Esophagus (tissue), 2 donors: ENCODE measurements around the gene NTNG1. TPM values are rescaled to one million over a fixed set of nuclear protein-coding genes. Genes with fewer than 3 reads are reported as not detected.

ENCODE experiments used
- H3K27ac ChIP-seq, 2 donors: one replicate each; pipeline ENCODE4 v1.5.1; 2013; ENCODE audit warnings: low read depth in 2 of 2, mild to moderate bottlenecking in 2 of 2, inconsistent platforms in 1 of 2, low read length in 1 of 2, moderate library complexity in 1 of 2
- H3K27me3 ChIP-seq, 2 donors: one replicate each; pipeline ENCODE4 v1.6.1; 2013; ENCODE audit warnings: low read length in 2 of 2, control low read depth in 1 of 2, mild to moderate bottlenecking in 1 of 2; ENCODE audit not compliant: insufficient read depth in 2 of 2, control insufficient read depth in 1 of 2
- H3K36me3 ChIP-seq, 2 donors: one replicate each; pipeline ENCODE4 v1.6.1; 2013; ENCODE audit warnings: low read length in 1 of 2; ENCODE audit not compliant: control insufficient read depth in 2 of 2, insufficient read depth in 2 of 2
- H3K4me1 ChIP-seq, 2 donors: one replicate each; pipeline ENCODE4 v1.6.1; 2013; ENCODE audit warnings: low read length in 1 of 2; ENCODE audit not compliant: control insufficient read depth in 2 of 2, insufficient read depth in 2 of 2
- H3K4me3 ChIP-seq, 2 donors: one replicate each; pipeline ENCODE4 v1.5.1; 2013; ENCODE audit warnings: low read length in 2 of 2, mild to moderate bottlenecking in 2 of 2, low read depth in 1 of 2, moderate library complexity in 1 of 2
- H3K9me3 ChIP-seq, 2 donors: one replicate each; pipeline ENCODE4 v1.6.1; 2013; ENCODE audit warnings: mild to moderate bottlenecking in 2 of 2, low read depth in 1 of 2, low read length in 1 of 2, moderate library complexity in 1 of 2; ENCODE audit not compliant: control insufficient read depth in 2 of 2, insufficient read depth in 1 of 2
- WGBS, 2 donors: extraction: QIAGEN DNeasy Blood & Tissue Kit; methylation state at CpG; one replicate each; pipeline ENCODE4 v1.1.7; 2013; 5-methylcytosine and 5-hydroxymethylcytosine counted together
- polyA plus RNA-seq, 2 donors: library from polyadenylated mRNA; stranded (reverse); fragments of 200-250 nt; gene quantifications; one replicate each; pipeline ENCODE4 v1.2.3, GENCODE V29; 2013
- donor health status: healthy with polysubstance abuse.
- donor health status: Bipolar disorder and iron deficiency.

NTNG1 gene
- polyA plus RNA-seq, 2 donors, result 0.05 TPM; not detected in 1

DNA sequence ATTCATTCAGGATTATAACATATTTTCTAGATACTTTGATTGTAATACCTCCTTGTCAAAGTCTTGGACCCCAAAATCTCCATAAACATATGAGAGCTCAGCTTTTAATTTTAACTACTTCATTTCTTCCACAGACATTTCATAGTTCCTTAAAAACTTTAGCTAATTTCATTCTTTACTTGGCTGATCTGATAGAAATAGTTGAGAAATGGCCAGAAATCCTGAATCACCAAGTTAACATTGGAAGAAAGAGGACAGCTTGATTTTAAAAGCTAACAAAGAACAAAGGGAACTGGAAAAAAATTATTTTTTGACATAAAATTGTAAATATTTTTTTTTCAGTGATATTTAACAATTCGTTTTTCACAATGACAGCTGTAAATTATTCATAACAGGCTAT is 216.5 kb downstream of the NTNG1 start:
- H3K27ac ChIP-seq, result no peak overlapping the region
- no peaks in the 10 kb centered on the region for H3K27me3 ChIP-seq
- no peaks in the 10 kb centered on the region for H3K4me1 ChIP-seq
- H3K9me3 ChIP-seq, result no peaks in the 10 kb centered on the region
- no peak overlapping the region for H3K4me3 ChIP-seq
- no peaks in the 10 kb centered on the region for H3K36me3 ChIP-seq
- 23 to 32% methylated on average over 1 of the region's 1 CpG for WGBS, 2 donors

DNA sequence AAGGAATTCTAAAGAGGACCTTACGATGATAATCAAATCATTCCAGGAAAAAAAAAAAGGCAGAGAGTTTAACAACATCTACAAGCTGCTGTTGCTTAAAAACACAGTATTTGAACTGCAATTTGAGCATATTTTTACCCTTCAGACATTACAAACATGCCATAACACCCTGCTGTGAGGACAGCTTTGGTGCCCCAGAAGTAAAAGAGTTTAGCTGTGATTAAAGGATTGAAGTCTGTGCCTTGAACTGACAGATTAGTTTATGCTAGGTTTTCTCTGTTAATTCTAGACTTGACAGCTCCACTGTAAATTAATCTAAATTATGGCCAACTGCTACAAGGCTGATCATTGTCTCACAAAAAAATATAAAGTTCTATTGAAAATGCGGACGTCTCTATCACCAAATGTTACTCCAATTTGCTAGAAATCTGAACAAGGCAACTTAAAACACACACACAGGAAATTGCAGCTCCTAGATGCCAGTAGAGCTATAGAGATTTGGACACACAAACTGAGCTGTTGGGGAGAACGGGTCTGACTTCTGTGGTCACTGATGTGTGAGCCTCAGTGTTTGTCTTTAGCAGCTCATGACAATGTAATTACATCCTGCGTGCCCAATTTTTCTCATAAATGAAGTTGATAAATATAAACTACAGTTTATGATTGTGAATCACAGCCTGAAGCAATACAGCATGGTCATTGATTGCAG is 217.9 kb downstream of the NTNG1 start:
- 49 to 58% methylated on average over 5 of the region's 5 CpGs for WGBS, 2 donors
- no peaks in the 10 kb centered on the region for H3K27me3 ChIP-seq
- H3K27ac ChIP-seq, result no peak overlapping the region
- H3K4me3 ChIP-seq, result no peak overlapping the region
- H3K36me3 ChIP-seq, result no peaks in the 10 kb centered on the region
- H3K4me1 ChIP-seq, result no peaks in the 10 kb centered on the region
- H3K9me3 ChIP-seq, result no peaks in the 10 kb centered on the region

DNA sequence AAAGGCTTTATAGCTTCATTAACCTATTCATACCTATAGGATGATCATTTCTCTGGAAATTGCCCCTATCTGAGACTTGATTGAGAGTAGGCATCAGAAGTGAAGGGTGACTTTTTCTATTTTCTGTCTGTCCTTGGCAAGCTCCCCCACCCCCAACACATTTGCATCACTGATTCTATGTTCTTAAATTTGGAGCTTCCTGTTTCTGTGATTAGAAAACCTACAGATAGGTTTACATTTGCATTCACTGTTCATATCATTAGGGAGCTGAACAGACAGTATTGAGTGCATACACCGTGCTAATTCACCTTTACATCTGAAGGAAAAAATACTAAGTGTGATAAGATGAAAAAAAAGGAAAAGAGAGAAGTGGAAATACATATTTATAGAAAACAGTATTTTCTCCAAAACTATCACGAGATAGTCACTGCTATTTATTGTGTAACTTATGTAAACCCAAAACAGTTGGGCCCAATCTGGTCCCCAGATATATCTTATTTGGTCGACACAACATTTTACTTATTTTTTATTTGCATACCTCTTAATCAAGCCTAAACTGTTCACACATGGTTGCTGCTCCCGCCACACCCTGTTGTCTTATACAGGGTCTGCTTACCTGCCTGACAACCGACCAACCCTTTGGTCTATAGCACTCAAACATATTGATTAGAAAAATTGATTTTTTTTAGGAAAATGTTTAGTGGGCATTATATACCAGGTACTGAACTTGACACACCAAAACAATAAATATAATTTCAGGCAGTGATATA is 218.8 kb downstream of the NTNG1 start:
- H3K27me3 ChIP-seq, result no peaks in the 10 kb centered on the region
- H3K27ac ChIP-seq, result no peak overlapping the region
- no peak overlapping the region for H3K4me3 ChIP-seq
- no peaks in the 10 kb centered on the region for H3K9me3 ChIP-seq
- H3K36me3 ChIP-seq, result no peaks in the 10 kb centered on the region
- 63 to 76% methylated on average over 5 of the region's 5 CpGs for WGBS, 2 donors
- no peaks in the 10 kb centered on the region for H3K4me1 ChIP-seq

DNA sequence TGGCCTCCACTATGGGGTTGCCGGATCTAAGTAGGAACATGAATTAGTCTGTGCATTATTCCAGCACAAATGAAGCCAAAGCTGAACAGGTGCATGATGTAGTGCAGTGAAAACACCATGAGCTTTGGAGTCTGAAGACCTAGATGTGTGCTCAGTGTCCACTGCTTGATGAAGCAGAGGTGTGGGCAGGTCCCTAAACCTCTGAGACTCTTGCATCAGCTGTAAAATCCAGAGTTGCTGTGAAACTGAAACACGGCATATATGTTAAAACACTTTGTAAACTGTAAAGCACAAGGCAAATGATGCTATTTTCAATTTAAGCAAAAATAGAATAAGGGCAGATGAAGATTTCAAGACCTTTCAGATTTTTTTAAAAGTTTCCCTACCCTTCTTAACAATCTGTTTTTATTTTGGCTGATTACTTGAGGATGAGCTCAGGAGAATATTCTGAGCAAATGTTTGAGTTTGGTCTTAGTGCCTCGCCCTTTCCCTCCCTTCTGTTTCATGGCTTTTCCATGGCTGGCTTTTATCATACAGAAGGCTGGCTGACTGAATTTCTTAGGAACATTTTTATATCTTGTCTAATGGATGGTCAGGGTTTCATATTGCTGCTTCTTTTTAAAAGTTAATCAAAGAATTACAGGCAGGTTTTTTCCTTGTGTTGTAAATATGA is 221.8 kb downstream of the NTNG1 start:
- Histone ChIP-seq H3K27ac (no peak overlapping the region), H3K4me1 (no peaks in the 10 kb centered on the region), H3K9me3 (no peaks in the 10 kb centered on the region), H3K27me3 (no peaks in the 10 kb centered on the region), H3K36me3 (no peaks in the 10 kb centered on the region), H3K4me3 (no peak overlapping the region)
- WGBS, 2 donors, result 76 to 87% methylated on average over 3 of the region's 3 CpGs

DNA sequence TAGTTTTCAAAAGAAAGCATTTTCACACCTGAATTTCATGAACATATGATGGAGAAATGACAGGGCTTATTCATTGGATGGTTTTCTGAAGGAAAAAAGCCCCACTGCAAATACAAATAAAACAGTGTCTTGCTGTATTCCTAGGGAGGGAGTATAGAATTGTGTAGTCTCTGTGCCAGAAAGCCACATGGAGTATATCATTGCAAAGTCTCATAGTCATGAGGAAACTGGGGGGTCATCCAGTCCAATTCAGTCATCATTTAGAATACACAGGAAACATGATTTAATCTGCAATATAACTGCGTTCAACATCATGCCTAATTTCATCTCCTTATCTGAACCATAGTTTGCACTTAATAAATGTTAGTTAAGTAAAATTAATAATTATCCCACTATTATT is 222.3 kb downstream of the NTNG1 start:
- Histone ChIP-seq H3K36me3 (no peaks in the 10 kb centered on the region), H3K4me3 (no peak overlapping the region), H3K4me1 (no peaks in the 10 kb centered on the region), H3K27ac (no peak overlapping the region), H3K27me3 (no peaks in the 10 kb centered on the region), H3K9me3 (no peaks in the 10 kb centered on the region)
- 48 to 68% methylated on average over 1 of the region's 1 CpG for WGBS, 2 donors

DNA sequence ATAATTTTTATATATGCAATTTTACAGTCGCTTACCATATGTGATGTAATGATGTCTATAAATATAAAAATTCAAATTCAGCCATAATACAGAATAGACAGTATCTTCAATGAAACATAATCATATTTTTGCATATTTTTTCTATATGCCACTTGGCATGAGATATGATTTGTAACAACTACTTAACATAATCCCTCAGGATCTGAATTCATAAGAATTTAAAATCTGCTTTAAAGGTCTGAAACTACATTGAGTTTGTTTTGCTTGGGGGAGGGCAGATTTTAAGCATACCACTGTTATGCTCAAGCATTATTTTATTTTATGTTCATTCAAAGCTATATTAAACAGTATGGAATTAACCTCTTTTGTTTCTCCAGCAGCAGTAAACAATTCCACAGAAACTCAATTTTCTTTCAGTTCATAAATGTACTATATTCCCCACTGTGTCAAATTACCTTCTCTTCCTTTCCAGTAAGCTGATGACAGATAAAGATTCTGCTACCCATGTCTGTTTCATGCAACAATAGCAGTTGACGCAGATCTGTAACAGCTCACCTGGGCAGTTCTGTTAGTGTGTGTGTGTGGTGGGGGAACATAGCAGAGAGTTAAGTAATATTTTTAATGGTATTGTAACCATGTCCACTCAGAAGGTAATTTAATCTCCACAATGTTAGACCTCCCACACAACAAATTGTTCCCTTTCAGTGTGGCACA is 224.8 kb downstream of the NTNG1 start:
- 90 to 92% methylated on average over 2 of the region's 2 CpGs for WGBS, 2 donors

DNA sequence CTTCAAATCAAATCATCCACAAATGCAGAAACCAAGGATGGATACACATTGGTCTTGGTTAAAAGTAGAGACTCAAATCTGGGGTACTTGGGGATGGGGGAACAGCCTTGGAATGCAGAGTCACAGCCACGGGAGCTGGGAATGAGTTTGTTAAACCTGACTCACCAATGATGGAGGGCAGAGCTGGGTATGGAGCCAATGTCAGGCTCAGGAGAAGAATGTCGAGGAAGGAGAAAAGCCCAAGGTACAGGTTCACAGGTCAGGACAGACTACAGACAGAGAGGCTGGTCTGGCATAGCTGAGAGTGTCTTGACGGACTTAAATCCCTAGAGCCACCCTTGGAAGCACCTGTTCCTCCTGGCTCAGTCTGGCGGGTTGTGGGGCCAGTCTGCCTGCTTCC is 237.6 kb downstream of the NTNG1 start:
- Histone ChIP-seq H3K27ac (no peak overlapping the region), H3K4me1 (no peaks in the 10 kb centered on the region), H3K27me3 (no peaks in the 10 kb centered on the region), H3K9me3 (no peaks in the 10 kb centered on the region), H3K4me3 (no peak overlapping the region), H3K36me3 (no peaks in the 10 kb centered on the region)
- WGBS, 2 donors, result 62 to 67% methylated on average over 4 of the region's 4 CpGs

More for the DNA sequence above, 224.8 kb downstream of the NTNG1 start:
- Histone ChIP-seq H3K4me3 (no peak overlapping the region), H3K27ac (no peak overlapping the region), H3K36me3 (no peaks in the 10 kb centered on the region), H3K4me1 (no peaks in the 10 kb centered on the region), H3K27me3 (no peaks in the 10 kb centered on the region), H3K9me3 (no peaks in the 10 kb centered on the region)

DNA sequence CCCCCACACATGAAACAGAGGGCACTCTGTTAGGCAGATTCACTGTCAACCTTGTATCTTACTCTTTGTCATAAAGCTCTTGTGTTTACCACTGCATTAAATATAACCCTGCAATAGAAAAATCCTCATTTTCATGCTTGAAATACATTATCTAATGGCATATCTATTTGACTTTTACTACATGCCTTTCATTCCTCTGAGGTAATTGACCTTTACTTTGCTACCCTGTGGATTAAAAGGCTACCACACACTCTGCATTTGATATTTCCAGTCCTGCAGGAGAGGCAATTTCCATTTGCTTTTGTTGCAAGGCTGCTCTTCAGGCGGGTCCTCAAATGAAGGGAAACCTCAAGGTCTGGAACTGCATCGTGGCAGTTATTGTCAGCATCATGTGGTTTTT is 238.0 kb downstream of the NTNG1 start:
- Histone ChIP-seq H3K36me3 (no peaks in the 10 kb centered on the region), H3K9me3 (no peaks in the 10 kb centered on the region), H3K4me3 (no peak overlapping the region), H3K4me1 (no peaks in the 10 kb centered on the region), H3K27ac (no peak overlapping the region), H3K27me3 (no peaks in the 10 kb centered on the region)
- 61 to 70% methylated on average over 2 of the region's 2 CpGs for WGBS, 2 donors

DNA sequence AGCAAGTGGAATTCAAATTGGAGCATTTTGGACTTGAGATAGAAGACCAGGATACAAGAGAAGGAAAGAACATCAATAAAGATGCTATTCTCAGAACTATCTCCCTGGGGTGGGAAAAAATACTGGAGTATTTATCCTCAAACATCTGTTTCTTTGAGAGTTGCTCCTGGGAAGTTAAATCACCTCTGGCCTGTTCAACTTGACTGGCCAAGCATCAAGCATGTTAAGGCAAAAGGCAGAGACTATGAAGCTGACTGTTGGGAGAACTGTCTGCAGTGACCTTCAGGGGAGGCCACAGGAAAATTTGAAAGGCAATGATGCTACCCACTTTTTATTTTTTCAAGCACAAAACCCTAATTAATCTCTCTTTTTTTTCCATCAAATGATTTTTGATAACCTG is 239.0 kb downstream of the NTNG1 start:
- Histone ChIP-seq H3K27me3 (no peaks in the 10 kb centered on the region), H3K4me1 (no peaks in the 10 kb centered on the region), H3K36me3 (no peaks in the 10 kb centered on the region), H3K27ac (no peak overlapping the region), H3K9me3 (no peaks in the 10 kb centered on the region), H3K4me3 (no peak overlapping the region)
